ENCODE data around the gene ADCY2.

The ADCY2 gene

DNA sequence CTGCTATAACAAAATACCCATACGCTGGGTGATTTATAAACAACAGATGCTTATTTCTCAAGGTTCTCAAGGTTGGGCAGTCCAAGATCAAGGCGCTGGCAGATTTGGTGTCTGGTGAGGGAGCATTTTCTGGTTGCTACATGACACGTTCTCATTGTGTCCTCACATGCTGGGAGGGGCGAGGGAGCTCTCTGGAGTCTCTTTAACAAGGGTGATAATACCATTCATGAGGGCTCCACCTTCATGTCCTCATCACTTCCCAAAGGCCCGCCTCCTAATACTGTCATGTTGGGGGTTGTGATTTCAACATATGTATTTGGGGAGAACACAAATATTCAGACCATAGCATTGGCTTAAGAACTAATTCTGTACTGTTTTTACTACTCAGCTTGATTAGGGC is 450.4 kb downstream of the ADCY2 start:
- no peak for DNase-seq

DNA sequence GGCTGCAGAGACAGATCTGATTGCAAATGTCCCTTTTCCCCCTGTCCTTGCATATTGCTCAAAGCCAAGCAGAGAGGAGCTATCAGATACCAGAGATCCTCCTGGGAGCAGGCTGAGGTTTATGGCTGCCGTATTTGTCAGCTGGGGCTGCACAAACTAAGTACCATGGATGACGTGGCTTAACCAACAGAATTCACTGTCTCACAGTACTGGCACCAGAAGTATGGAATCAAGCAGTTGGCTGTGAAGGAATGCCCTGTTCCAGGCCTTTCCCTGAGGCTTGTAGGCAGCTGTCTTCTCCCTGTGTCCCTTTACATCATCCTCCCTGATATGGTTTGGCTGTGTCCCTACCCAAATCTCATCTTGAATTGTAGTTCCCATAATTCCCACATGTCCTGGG is 452.4 kb downstream of the ADCY2 start:
- no peak for DNase-seq

DNA sequence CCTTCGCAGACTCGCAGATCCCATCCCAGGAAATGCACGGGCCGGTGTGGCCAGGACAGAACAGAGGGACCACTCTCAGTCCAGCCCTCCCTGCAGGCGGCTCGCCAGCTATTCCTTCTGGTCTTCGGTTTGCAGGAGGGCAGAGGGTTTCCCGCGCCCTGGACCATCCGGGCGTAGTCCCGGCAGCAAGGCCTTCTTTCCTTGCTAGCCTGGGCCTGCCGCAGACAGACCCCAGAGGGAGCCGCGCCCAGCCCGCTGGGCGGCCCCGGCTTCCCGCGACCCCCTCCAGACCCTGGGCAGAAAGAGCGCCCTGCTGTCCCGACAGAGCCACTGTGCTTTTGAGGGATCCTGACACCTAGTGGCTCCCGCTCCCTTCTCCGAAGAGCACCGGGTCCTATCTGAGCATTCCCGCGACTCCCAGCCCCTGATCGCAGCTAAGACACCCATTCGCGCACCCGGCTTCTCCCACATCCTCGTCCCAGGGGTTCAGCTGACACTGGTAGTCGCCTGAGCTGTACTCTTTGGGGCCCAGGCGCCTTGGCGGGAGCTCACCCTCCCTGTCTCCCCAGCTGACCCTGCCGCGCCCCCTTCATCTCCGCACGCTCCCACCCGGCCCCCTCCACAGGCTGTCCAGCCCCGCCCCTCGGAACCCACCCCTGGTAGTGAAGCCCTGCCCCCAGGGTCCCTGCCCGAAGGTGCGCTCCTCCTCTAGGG is 453.9 kb downstream of the ADCY2 start:
- DNase-seq: no peak

DNA sequence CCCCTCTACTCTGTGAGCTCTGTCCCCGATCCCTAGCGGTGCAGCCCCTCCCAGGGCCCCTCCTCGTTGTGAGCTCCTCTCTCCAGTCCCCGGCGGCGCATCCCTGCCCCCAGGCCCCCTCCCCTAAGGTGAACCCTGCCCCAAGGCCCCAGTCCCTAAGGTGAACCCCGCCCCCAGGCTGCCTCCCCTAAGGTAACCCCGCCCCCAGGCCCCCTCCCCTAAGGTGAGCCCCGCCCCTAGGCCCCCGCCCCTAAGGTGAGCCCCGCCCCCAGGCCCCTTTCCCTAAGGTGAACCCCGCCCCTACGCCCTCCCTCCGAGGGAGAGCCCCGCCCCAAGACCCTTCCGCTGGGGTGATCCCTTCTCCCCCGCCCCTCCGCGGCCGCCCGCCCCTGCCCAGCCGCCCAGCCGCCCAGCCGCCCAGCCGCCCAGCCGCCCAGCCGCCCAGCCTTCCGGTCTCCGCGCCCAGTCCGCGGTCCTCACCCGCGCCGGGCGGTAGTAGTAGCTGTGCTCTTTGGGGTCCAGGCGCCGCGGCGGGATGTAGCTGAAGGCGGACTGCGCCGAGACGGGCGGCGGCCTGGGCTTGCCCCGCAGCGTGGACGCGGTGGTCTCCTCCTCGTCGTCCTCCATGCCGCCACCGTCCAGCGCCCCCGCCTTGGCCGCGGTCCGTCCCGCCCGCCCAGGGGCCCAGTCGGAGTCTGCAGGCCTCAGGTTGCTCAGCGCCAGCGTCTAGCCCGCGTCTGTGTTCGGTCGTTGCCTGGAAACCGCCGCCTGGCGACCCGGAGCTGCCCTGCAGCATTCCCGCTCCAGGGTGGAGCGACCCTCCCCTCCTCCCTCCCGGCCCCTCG is 454.7 kb downstream of the ADCY2 start, which contains the start of gene CFAP90:
Gene CFAP90, minus strand, starts transcription at position 739 of the 845 bp plus-strand sequence. Its CDS starts 112 bp downstream, at position 627.
- DNase-seq: peak; percentile 40

DNA sequence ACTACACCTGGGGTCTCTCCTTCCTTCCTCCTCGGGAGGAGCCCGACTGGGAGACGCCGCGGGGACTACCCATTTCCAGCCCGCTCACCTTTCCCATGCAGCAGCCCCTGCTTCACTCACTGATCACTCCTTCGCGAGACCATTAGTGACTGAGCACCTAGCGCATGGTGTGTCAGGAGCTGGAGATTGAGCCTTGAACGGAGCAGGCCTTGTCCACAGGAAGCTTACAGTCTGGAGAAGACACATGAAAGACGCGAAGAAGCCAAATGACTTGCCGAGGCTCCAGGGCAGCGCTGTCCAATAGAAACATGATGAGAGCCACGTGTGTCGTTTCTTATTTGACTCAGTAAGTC is 455.3 kb downstream of the ADCY2 start:
- no peak for DNase-seq

DNA sequence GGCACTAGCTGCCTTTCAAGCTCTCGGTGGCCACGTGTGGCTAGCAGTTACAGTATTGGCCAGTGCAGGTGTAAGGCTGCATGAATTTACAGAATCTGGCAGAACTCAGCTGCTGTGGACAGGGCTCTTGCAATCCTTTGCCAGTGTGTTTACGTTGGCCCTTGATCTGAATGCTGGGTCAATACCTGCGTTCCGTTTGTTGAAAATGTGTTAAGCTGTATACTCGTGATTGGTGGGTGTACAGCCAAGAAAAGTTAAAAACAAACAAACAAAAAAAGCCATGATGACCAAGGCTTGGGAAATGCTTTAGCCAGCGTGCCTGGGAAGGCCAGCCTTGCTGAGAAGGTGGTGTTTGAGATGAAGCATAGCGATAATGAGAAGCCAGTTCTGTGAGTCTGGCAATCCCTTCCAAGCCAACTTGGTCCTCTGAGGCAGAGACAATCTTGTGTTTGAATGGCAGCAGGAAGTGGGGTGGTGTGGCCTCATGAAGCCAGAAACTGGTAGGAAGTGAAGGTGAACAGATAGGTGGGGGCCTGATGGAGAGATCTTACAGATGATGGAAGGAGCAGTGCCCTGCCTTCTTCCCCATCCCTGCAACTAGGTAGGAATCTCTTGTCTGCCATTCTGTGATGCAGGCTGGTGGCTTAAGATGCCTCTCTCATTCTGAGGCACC is 455.8 kb downstream of the ADCY2 start:
- DNase-seq: no peak

DNA sequence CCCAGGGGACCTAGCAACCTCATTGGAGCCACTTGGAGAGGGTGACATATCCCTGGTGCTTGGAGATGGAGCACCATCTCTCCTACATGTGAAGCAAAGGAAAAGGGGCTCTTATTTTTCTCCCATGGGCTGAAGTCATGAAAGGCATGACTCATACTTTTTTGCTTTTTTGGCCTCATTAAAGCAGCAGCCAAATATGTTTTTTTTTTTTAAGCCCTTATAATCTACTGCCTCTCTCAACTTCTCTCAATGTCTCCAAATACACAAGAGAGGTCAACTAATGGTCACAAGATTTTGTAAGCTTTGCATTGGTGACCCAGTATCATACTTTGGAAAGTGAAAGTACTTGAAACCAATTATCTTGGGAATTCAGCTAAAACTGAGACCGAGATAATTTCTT is 456.6 kb downstream of the ADCY2 start:
- DNase-seq: no peak

DNA sequence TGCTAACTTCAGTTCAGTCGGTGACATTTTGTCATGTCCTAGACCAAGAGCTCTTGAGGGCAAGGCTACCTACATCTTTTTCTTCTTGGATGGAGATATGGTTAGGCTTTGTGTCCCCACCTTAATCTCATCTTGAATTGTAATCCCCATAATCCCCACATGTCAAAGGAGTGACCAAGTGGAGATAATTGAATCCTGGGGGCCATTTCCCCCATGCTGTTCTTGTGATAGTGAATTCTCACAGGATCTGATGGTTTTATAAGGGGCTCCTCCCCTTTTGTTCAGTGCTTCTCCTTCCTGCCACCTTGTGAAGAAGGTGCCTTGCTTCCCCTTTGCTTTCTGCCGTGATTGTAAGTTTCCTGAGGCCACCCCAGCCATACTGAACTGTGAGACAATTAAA is 457.1 kb downstream of the ADCY2 start:
- no peak for DNase-seq

DNA sequence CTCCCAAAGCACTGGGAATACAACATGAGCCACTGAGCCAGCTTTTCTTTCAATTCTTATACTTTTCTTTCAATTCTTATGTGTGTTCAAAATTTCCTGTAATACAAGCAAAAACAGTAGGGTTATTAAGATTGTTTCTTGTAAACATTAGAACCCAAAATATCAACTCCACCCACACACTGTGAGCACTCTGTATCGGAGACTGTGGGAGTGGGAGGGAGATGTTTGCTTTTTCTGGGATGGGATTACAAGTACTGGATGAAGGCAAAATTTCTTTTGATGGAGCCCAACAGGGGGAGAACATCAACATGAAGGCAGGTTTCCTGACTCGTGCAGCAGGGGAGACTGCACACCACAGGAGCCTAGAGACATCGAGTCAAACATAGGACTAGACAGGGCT is 459.7 kb downstream of the ADCY2 start:
- no peak for DNase-seq

DNA sequence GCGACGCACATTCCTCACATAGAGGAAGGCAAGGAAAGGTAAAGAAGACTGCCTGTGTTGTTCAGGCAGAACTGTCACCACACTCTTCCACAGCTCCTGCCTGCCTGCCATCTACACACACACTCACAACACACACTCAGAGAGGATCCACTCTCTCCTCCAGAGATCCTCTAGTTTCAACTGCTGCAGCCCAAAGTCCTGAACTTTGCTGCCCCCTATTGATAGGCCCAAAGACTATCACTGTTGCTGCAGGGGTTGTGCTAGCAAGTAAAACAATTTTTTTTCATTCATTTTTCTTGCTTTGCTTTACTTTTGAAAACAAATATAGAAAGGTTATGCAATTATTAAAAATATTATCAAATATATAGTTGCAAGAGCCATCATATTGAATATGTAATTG is 460.9 kb downstream of the ADCY2 start:
- no peak for DNase-seq

DNA sequence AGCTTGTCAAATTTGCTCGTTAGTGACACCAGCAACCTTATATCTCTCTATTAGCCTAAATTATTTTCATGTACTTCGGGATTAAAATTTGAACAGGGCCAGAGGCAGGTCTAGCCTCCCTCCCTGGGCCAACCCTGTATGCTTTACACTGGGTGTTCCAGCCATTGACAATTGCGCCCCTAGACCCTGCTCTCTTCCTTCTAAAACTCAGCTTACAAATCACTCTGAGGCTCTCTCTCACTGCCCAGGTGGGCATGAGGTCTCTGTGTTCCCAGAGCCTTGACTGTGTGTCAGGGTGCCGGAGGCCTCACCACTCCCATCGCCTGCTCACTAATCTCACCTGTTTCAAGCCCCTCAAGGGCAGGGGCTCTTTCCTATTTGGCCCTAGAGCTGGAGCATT is 461.4 kb downstream of the ADCY2 start:
- no peak for DNase-seq

DNA sequence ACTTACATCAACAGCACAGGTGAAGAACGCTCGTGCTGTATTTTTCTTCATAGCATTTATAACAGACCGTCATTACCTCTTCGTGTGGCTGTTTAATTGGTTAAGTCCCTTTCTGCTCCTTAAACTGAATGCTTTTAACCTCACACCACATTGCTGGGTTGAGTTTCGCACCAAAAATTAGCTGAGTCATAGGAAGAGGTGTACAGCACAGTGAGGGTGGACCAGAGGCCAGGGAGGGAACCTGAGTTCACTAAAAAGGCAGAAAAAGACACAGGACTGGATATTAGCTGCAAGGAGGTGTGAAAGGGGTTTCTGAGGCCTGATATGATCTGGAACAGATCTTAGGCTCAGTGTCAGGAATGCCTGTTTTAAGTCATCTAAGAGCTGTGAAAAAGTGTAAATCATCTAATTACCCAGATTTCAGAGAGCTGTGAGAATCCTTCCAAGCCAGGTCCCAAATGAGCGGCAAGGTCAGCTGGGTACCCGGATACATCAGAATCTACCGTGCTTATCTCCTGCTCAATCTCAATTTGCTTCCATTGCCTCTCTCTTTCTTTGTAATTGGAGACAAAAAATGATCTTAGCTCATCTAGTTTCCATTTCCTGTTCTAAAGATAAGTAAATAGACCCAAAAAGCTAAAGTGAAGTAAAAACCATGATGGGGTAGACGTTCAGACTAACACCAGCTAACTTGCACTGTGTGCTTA is 462.1 kb downstream of the ADCY2 start:
- no peak for DNase-seq

DNA sequence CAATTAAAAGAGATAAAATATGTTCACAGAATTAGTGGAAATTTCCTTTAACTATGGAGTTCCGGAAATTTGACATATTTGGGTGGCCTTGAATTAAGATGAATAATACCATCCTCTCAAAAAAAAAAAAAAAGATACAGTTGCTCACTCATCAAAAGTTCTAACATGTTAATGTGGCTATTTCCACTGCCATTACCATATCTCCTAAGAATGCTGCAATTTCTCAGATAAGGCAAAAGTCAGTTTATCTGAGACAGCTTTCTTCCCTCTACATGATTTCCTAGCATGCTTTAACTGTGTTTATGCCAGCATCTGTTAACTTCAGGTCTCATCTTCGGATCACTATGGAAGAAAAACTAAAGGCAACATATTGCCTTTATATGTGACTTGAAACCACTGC is 470.3 kb downstream of the ADCY2 start:
- DNase-seq: no peak

DNA sequence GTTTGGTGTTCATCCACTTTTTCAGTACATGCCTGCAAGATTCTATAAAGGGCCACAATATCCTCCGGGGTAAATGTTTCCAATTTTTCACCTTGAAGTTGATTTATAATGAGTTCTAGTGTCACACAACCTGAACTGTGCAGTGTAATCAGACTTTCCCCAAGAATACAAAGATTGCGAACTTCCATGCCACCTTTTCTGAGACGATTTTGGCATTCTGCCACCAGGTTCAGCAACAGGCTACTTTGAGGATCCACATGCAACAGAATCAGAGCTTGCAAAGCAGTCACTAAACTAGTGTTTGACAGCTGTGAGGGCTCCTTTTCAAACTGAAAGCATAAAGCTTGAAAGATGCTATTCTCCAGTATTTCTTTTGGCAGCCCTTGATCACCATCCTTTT is 471.3 kb downstream of the ADCY2 start:
- no peak for DNase-seq

DNA sequence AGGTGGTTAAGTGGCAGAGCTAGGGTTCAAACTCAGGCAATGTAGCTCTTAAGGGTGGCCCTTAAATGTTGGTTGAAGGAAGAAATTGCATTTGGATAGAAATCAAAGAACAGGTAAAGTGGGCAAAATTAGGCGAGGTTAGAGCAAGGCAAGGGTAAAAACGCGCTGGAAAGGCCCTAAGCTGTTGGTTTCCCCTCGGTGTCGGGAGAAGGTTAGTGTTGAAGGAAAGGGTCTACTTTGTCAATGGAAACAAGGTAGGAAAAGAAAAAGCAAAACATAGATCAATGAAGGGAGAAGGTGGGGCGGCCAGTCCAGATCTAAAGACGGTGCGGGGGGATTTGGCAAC is 472.5 kb downstream of the ADCY2 start:
- DNase-seq: no peak

DNA sequence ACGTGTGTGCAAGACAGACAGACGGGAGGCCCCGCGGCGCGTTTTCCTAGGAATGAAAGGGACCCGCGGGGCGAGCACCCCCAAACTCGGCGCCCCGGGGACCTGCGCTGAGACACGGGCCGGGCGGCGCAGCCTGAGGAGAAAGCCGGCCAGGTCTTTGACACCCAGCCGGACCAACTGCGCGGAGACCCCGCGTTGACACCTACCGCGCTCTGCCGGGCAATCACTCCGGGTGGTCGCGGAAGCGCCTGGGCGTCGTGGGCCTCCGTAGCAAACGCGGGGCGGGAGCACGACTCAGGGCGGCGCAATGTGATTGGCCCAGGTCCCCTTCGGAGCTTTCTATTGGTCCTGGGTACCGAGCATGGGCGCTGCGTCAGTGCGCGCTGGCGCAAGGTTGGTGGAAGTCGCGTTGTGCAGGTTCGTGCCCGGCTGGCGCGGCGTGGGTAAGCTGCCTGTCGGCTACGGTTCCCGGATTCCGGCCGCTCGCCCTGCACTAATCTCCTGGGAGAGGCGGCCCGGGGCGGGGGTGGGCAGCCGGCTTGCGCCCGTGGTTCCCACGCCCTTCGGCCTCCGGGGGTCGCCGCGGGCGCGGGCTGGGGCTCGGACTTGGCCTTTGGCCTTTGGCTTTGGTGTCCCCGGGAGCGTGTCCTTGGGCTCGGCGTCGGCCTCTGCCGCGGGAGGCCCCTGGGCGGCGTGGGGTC is 473.0 kb downstream of the ADCY2 start, which contains the start of the genes FASTKD3 and MTRR:
Gene FASTKD3, minus strand, starts transcription at position 259 of the 701 bp plus-strand sequence. CDS start 948 bp downstream, outside the sequence.
Gene MTRR, plus strand, starts transcription at position 376 of the 701 bp plus-strand sequence. CDS start 1,647 bp downstream, outside the sequence.
- peak; percentile 92 for DNase-seq

DNA sequence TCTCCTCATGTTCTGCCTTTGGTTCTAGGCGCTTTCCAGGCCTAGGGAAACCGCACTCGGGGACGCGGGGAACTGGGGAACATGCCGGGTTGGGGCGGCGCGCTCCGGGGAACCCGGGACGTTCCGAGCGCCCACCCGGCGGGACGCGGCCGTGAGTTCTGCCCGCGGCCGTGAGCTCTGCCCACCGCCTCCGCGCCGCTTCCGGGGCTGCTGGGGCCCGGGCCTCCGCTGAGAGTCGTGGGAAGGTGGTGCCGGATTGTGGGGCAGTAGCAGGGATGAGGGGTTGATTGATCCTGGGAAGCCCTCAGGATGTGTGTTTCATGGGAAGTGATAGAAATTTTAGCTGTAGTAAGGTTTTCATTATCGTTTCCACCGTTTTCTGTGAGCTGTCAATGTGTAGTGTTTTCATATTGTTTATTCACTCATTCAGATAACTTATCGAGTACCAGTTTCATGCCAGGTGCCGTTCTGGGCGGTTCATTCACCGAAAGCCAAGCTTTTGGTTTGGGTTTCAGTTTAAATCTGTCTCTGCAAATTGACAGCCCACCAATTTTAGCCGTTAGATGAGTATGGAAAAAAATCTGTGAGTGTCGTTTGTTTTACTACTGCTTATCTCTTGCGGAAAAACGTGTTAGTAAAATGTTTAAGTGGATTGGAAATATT is 473.7 kb downstream of the ADCY2 start:
- no peak for DNase-seq

DNA sequence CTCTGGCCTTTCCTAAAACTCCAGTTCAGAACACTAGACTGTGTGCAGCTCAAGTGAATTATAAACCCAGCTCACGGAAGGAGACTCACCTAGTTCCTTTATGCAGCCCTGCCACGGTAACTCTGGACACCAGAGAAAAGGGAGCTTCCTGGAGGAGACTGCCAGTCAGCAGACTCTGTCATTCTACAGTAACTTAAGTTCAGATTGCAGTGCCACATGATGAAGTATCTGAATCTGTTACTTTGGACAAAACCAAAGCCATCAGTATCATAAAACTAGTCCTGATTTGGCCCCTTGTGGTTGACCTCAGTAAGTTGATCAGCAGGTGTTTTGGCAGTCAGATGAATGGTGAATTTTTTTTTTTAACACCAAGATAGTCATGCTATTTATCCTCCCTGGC is 475.7 kb downstream of the ADCY2 start:
- DNase-seq: no peak

DNA sequence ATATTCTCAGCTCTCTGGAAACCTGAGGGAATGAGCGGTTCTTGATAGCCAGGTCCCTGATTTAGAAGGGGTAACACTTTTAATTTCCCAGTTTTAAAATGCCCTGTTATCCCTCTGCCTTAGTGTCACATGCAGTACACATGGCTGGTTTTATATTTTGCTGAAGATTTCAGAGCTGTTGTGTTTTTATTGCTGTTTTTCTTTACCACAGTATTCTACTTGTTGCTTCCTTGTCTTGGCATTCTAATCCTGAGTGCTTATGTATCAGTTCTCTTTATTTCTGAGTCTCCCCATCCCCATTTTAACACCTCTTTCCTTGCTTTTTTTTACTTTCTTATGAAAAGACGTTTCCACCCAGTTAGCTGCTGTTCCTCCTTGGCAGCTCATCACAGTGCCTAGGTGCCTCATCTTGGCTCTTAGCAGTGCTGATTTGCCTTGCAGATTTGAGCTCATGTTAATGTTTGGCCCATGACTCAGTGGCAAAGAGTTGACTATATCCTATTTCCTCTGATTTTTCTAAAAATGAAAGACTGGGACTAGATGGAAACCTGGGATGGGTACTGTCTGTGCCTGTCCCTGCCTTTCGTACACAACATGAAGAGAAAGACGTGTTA is 476.7 kb downstream of the ADCY2 start:
- no peak for DNase-seq

DNA sequence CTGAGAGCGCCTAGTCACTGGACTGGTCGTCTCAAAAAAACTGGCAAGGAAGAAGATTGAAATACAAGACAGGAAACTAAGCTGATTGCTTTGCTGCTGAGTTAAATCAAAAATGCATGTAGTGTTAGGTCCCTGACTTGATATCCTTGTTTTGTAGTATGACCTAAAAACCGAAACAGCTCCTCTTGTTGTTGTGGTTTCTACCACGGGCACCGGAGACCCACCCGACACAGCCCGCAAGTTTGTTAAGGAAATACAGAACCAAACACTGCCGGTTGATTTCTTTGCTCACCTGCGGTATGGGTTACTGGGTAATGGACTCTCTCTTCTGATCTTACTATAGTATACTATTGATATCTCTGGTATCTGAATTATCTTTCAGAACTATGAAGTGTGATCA is 477.3 kb downstream of the ADCY2 start:
- no peak for DNase-seq

DNA sequence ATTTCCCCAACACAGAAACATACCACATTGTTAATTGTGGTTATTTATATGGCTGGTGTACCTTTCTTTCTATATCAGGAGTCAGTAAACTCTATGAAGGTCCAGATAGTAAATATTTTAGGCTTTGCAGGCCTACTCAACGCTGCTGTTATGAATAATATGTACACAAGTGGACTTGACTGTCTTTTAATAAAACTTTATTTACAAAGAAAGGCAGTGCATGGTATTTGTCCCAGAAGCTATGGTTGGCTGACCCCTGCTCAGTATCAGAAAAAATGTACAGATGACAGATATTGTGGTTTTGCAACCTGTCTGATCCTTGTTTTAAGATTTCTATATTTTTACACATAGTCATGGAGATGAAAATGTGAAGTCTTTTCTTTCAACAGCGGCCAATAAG is 478.7 kb downstream of the ADCY2 start:
- DNase-seq: no peak
